SJCRH30 (cell line): Measurements from ENCODE around the gene NFIX. TPM values are rescaled to one million over a fixed set of nuclear protein-coding genes. Genes with fewer than 3 reads are reported as not detected.
"Not testable (repeated sequence)": the region's sequence is repeated elsewhere in the genome, so short reads cannot be mapped to it uniquely, and the experiment has no call there.

Experiments used
- DNase-seq, 2 experiments: peaks; one replicate each; pipeline ENCODE4 v3.0.0-alpha.2; 2015 to 2020
- H3K27ac ChIP-seq: fragments of 250-450 bp; sonication (Bioruptor Pico); 2 replicates; pipeline ENCODE4 v1.5.1; 2020; ENCODE audit warnings: mild to moderate bottlenecking, moderate library complexity
- H3K27me3 ChIP-seq: fragments of 250-450 bp; sonication (Bioruptor Pico); 2 replicates; pipeline ENCODE4 v1.5.1; 2020; ENCODE audit warnings: mild to moderate bottlenecking, moderate library complexity
- H3K36me3 ChIP-seq: fragments of 250-450 bp; sonication (Bioruptor Pico); 2 replicates; pipeline ENCODE4 v1.5.1; 2020; ENCODE audit warnings: mild to moderate bottlenecking, moderate library complexity
- H3K4me1 ChIP-seq: fragments of 250-450 bp; sonication (Bioruptor Pico); 2 replicates; pipeline ENCODE4 v1.5.1; 2020; ENCODE audit warnings: mild to moderate bottlenecking, moderate library complexity
- H3K4me3 ChIP-seq: fragments of 250-450 bp; sonication (Bioruptor Pico); 2 replicates; pipeline ENCODE4 v1.5.1; 2020; ENCODE audit warnings: mild to moderate bottlenecking, moderate library complexity
- H3K9me3 ChIP-seq: fragments of 250-450 bp; sonication (Bioruptor Pico); replicated peaks from 2 replicates; pipeline ENCODE4 v1.5.1; 2020; ENCODE audit warnings: mild to moderate bottlenecking, moderate library complexity
- total RNA-seq: library from RNA; depleted of rRNA; stranded (reverse); fragments of >200 nt; shearing (Covaris generic); gene quantifications from 2 replicates; pipeline ENCODE4 v1.2.3, GENCODE V29; 2014

The NFIX gene
- total RNA-seq, 1 experiment from 2014 or later = 20.2 TPM

- no peaks in the 10 kb centered on the region for H3K9me3 ChIP-seq
- peak overlapping the region; percentile 44 for H3K27ac ChIP-seq
- peaks cover 9% of the 10 kb centered on the region for H3K4me1 ChIP-seq
- no peak overlapping the region for H3K4me3 ChIP-seq
- no peaks in the 10 kb centered on the region for H3K27me3 ChIP-seq
- no peak for DNase-seq
- no peaks in the 10 kb centered on the region for H3K36me3 ChIP-seq
These were observed 20.0 kb upstream of the NFIX start for GRCh38 chr19:12975221-12975741.

DNA sequence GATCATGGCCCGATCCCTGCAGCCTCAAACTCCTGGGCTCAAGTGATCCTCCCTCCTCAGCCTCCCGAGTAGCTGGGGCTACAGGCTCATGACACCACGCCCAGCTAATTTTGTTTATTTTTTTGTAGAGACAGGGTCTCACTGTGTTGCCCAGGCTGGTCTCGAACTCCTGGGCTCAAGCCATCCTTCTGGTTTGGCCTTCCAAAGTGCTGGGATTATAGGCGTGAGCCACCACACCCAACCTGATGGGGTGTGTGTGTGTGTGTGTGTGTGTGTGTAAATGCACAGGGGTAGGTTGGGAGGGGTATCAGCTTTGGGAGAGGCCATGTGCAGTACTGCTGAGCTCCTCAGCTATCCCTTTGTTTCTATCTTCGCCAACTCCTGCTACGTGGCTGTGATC is 19.2 kb upstream of the NFIX start:
- H3K36me3 ChIP-seq, DNase-seq, H3K27ac ChIP-seq, H3K9me3 ChIP-seq, H3K4me3 ChIP-seq, H3K4me1 ChIP-seq, H3K27me3 ChIP-seq: not testable (repeated sequence)

GRCh38 chr19:12979974-12980373 is 15.3 kb upstream of the NFIX start:
- Histone ChIP-seq H3K27me3 (no peaks in the 10 kb centered on the region), H3K4me1 (peaks cover 12% of the 10 kb centered on the region), H3K36me3 (no peaks in the 10 kb centered on the region), H3K9me3 (no peaks in the 10 kb centered on the region), H3K27ac (no peak overlapping the region), H3K4me3 (no peak overlapping the region)
- DNase-seq = no peak

GRCh38 chr19:12982648-12983047 is 12.6 kb upstream of the NFIX start:
- DNase-seq = no peak
- Histone ChIP-seq H3K9me3 (no peaks in the 10 kb centered on the region), H3K4me3 (no peak overlapping the region), H3K27ac (no peak overlapping the region), H3K27me3 (no peaks in the 10 kb centered on the region), H3K4me1 (peaks cover 26% of the 10 kb centered on the region), H3K36me3 (no peaks in the 10 kb centered on the region)

GRCh38 chr19:12983091-12983490 is 12.2 kb upstream of the NFIX start:
- Histone ChIP-seq H3K36me3 (no peaks in the 10 kb centered on the region), H3K27me3 (no peaks in the 10 kb centered on the region), H3K4me1 (peaks cover 26% of the 10 kb centered on the region), H3K4me3 (peak overlapping the region; percentile 48), H3K9me3 (no peaks in the 10 kb centered on the region), H3K27ac (no peak overlapping the region)
- no peak for DNase-seq

DNA sequence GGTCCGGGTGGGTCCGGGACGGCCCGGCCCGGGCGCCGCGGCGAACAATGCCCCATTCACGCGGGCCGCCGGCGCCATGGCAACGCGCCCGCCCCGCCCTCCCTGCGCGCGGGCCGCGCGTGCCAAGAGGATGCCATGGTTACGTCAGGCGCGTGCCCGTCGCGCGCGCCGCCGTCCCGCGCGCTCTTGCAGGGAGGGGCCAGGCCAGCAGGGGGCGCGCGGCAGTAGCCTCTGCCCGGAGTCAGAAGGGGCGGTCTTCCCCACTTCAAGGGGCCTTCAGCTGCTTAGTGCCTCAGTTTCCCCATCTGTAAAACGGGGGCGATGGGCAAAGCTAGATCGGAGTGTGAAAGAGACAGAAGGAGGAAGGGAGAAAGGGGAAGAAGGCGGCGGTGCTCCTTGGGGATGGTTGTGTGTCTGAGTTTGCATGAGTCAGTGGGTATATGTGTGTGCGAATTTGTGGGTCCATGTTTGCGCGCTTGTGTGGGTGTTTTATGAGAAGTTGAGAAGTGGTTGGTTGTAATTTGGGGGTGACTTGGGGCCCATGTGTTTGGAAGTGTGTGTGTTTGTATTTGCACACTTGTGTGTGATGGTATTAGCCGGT is 11.6 kb upstream of the NFIX start:
- H3K9me3 ChIP-seq = no peaks in the 10 kb centered on the region
- H3K4me3 ChIP-seq = peak overlapping the region; percentile 48
- H3K4me1 ChIP-seq = peaks cover 26% of the 10 kb centered on the region
- H3K27me3 ChIP-seq = no peaks in the 10 kb centered on the region
- no peak overlapping the region; the same call in 1 of the 2 replicates for H3K27ac ChIP-seq
- DNase-seq = peak; percentile 84 to 93
- H3K36me3 ChIP-seq = no peaks in the 10 kb centered on the region

DNA sequence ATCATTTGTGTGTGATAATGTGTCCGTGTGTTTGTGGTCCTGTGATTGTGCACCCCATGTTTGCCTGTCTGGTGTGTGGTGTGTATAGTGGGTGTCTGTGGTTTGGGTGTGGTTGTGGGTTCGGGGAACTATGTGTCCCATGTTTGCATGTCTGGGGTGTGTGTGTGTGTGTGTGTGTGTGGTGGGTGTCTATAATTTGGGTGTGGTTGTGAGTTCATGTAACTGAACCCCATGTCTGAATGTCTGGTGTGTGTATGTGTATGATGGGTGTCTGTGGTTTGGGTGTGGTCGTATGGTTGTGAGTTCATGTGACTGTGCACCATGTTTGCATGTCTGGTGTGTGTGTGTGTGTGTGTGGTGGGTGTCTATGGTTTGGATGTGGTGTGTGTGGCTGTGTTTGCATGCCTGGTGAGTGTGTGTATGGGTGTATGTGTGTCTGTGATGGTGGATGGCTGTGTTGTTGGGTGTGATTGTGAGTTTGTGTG is 11.1 kb upstream of the NFIX start:
- Histone ChIP-seq H3K9me3 (no peaks in the 10 kb centered on the region), H3K36me3 (no peaks in the 10 kb centered on the region), H3K4me1 (peaks cover 26% of the 10 kb centered on the region), H3K27ac (peak overlapping the region; percentile 88), H3K4me3 (peak overlapping the region; percentile 42), H3K27me3 (no peaks in the 10 kb centered on the region)
- DNase-seq = no peak

DNA sequence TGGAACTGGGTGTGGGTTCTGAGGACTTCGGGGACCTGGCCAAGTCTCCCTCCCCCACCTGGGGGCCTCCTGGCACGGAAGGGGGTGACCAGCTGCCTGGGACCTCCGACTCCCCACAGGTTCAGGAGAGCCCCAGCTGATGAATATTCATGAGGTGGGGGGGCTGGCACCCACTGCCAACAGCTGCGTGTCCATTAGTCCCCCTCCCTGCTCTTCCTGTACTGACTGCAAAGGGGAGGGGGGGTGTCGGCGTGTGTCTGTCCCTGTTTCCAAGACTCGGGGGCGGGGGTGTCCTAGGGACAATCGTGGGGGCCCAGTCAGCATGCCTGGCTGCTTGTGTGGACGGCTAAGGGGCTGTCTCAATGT is 10.6 kb upstream of the NFIX start:
- Histone ChIP-seq H3K4me1 (peaks cover 26% of the 10 kb centered on the region), H3K9me3 (no peaks in the 10 kb centered on the region), H3K27ac (peak overlapping the region; percentile 88), H3K27me3 (no peaks in the 10 kb centered on the region), H3K4me3 (peak overlapping the region; percentile 42), H3K36me3 (no peaks in the 10 kb centered on the region)
- peak; percentile 86 to 88 for DNase-seq

DNA sequence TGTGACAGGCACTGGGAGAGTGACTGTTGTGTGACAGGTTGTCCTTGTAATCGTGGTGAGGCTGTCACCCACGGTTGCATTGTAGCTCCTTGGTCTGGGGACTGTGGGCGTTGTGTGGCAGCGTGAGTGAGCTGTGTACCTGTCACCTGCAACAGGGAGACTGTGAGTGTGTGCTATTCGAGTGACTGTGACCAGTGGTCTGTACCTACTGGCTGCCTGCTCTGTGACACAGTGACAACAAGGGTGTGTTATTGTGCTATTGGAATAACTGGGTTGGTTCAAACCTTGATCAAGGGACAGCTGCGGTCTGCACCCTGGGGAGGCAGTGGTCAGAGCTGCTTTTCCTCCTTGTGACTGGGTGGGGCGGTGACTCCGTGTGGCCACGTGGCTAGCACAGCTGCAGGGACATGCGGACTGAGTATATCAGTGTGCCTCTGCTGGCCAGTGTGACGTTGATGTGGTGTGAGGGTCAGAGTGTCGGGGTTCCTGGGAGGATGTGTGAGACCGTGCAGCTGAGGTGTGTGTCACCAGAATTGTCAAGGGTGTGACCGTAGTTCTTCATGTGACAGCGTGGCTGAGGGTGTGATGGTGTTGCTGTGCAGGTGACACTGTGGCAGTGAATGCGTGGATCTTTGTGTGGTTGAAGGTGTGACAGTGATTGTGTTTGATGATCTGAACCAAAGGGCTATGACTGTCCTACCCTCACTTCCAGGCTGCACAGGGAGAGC is 10.1 kb upstream of the NFIX start:
- Histone ChIP-seq H3K4me3 (peak overlapping the region; percentile 42), H3K36me3 (no peaks in the 10 kb centered on the region), H3K4me1 (peaks cover 26% of the 10 kb centered on the region), H3K9me3 (no peaks in the 10 kb centered on the region), H3K27ac (peak overlapping the region; percentile 88), H3K27me3 (no peaks in the 10 kb centered on the region)
- DNase-seq = peak; percentile 97 to 98

- no peak overlapping the region for H3K4me3 ChIP-seq
- no peaks in the 10 kb centered on the region for H3K27me3 ChIP-seq
- H3K36me3 ChIP-seq = no peaks in the 10 kb centered on the region
- peaks cover 26% of the 10 kb centered on the region for H3K4me1 ChIP-seq
- no peak for DNase-seq
- no peaks in the 10 kb centered on the region for H3K9me3 ChIP-seq
- H3K27ac ChIP-seq = no peak overlapping the region; the same call in 1 of the 2 replicates
These were observed 8.5 kb upstream of the NFIX start for GRCh38 chr19:12986726-12987125.

DNA sequence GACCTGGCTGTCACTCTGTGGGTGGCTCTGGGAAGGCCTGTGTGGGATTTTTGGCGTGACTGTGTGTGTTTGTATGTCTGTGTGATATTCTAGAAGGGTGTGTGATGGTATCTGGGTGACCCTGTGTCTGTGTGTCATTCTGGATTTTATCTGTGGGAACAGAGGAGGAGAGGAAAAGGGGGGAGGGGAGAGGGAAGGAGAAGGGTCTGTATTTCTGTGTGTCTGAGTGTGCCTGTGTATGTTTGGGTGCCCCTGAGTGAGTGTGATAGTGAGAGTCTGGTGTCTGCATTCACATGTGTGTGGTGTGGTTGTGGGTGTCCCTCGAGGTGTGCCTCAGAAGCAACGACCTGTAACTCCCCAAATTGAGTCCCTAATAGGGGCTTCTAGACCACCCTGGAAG is 8.1 kb upstream of the NFIX start:
- Histone ChIP-seq H3K9me3 (no peaks in the 10 kb centered on the region), H3K36me3 (no peaks in the 10 kb centered on the region), H3K27ac (no peak overlapping the region), H3K27me3 (no peaks in the 10 kb centered on the region), H3K4me3 (no peak overlapping the region), H3K4me1 (peaks cover 26% of the 10 kb centered on the region)
- no peak for DNase-seq

GRCh38 chr19:12987781-12988180 is 7.5 kb upstream of the NFIX start:
- Histone ChIP-seq H3K36me3 (no peaks in the 10 kb centered on the region), H3K27me3 (no peaks in the 10 kb centered on the region), H3K9me3 (no peaks in the 10 kb centered on the region), H3K27ac (no peak overlapping the region), H3K4me3 (no peak overlapping the region), H3K4me1 (peaks cover 26% of the 10 kb centered on the region)
- no peak for DNase-seq

DNA sequence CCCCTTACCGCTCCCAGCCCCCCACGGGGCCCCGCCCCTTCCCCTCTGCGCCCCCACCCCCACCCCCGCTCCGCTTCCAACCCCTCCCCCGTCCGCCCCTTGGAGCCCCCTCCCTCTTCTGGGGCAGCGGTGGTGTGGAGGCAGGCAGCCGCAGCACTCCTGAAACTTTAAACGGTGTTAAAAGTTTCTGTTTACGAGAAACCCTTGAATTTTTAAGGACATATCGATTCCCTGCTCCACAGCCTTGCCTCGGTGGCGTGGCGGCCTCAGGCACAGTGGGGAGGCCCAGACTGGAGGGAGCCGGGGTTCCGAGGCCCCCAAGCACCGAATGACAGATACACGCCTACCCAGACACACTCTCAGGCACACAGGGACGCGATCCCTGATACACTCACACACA is 4.8 kb upstream of the NFIX start:
- Histone ChIP-seq H3K36me3 (no peaks in the 10 kb centered on the region), H3K27me3 (no peaks in the 10 kb centered on the region), H3K4me3 (no peak overlapping the region), H3K9me3 (no peaks in the 10 kb centered on the region), H3K27ac (no peak overlapping the region), H3K4me1 (peaks cover 12% of the 10 kb centered on the region)
- no peak for DNase-seq

GRCh38 chr19:12990853-12991252 is 4.4 kb upstream of the NFIX start:
- Histone ChIP-seq H3K4me3 (no peak overlapping the region), H3K36me3 (no peaks in the 10 kb centered on the region), H3K9me3 (no peaks in the 10 kb centered on the region), H3K27me3 (no peaks in the 10 kb centered on the region), H3K27ac (no peak overlapping the region), H3K4me1 (peaks cover 9% of the 10 kb centered on the region)
- no peak for DNase-seq

DNA sequence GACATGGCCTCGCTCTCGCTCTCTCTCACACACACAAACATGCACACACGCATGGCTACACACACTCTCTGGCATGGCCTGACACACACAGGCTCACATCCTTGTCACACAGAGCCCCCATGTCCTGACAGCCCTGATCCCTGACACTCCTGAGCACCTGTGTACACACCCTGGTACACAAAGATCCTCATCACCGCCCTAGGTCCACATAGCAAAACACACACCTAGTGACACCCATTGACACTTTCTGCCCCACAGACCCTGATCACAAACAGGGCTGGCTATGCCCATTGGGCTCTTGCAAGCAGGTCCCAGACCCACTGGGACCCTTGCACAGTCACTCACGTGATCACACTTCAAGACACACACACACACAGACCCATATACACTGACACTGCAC is 4.0 kb upstream of the NFIX start:
- peaks cover 8% of the 10 kb centered on the region for H3K4me1 ChIP-seq
- H3K4me3 ChIP-seq = no peak overlapping the region
- H3K36me3 ChIP-seq = no peaks in the 10 kb centered on the region
- DNase-seq = no peak
- H3K27me3 ChIP-seq = no peaks in the 10 kb centered on the region
- no peaks in the 10 kb centered on the region for H3K9me3 ChIP-seq
- H3K27ac ChIP-seq = no peak overlapping the region
